HepG2 (cell line): ENCODE measurements around the gene IRF1. TPM values are rescaled to one million over a fixed set of nuclear protein-coding genes. Genes with fewer than 3 reads are reported as not detected.

Experiments used
- ARNT ChIP-seq: fragments of 450-650 bp; IDR thresholded peaks from 2 replicates; pipeline ENCODE4 v1.6.1; 2017
- HOMEZ ChIP-seq: IDR thresholded peaks from 2 replicates; pipeline ENCODE4 v1.6.1; 2016; ENCODE audit warnings: low read depth
- LRRFIP1 ChIP-seq: sonication (generic); formaldehyde crosslinking; conservative IDR thresholded peaks from 2 replicates; pipeline ENCODE4 v1.4.0; 2020; ENCODE audit warnings: missing genetic modification reagents
- MXI1 ChIP-seq: IDR thresholded peaks from 3 replicates; pipeline ENCODE4 v1.6.1; 2012; ENCODE audit warnings: low read depth, low read length, inconsistent platforms, borderline replicate concordance
- NFE2L2 ChIP-seq: fragments of 150-350 bp; IDR thresholded peaks from 2 replicates; pipeline ENCODE4 v1.6.1; 2014; ENCODE audit warnings: low read length
- RNF219 ChIP-seq: sonication (generic); formaldehyde crosslinking; IDR thresholded peaks from 2 replicates; pipeline ENCODE4 v1.5.0; 2020; ENCODE audit warnings: mild to moderate bottlenecking, missing genetic modification reagents
- SAP130 ChIP-seq: IDR thresholded peaks from 2 replicates; pipeline ENCODE4 v1.6.1; 2016; ENCODE audit warnings: low read depth
- SNAPC2 ChIP-seq: sonication (generic); formaldehyde crosslinking; IDR thresholded peaks from 2 replicates; pipeline ENCODE4 v1.8.1; 2022; ENCODE audit warnings: mild to moderate bottlenecking, missing genetic modification reagents
- SNAPC4 ChIP-seq: sonication (generic); formaldehyde crosslinking; IDR thresholded peaks from 2 replicates; pipeline ENCODE4 v1.4.0; 2020; ENCODE audit warnings: mild to moderate bottlenecking, missing genetic modification reagents
- THAP7 ChIP-seq: sonication (generic); formaldehyde crosslinking; IDR thresholded peaks from 2 replicates; pipeline ENCODE4 v1.8.1; 2023; ENCODE audit warnings: mild to moderate bottlenecking, missing genetic modification reagents
- TOE1 ChIP-seq: sonication (generic); formaldehyde crosslinking; IDR thresholded peaks from 2 replicates; pipeline ENCODE4 v1.4.0; 2020; ENCODE audit warnings: mild to moderate bottlenecking, missing genetic modification reagents
- UBTF ChIP-seq: sonication (generic); formaldehyde crosslinking; IDR thresholded peaks from 2 replicates; pipeline ENCODE4 v1.4.0; 2020; ENCODE audit warnings: mild to moderate bottlenecking, missing genetic modification reagents
- ZBTB38 ChIP-seq: sonication (generic); formaldehyde crosslinking; IDR thresholded peaks from 2 replicates; pipeline ENCODE4 v1.5.1; 2020; ENCODE audit warnings: mild to moderate bottlenecking, missing genetic modification reagents
- ZNF20 ChIP-seq: sonication (generic); formaldehyde crosslinking; IDR thresholded peaks from 2 replicates; pipeline ENCODE4 v1.4.0; 2020; ENCODE audit warnings: mild to moderate bottlenecking, moderate library complexity, missing genetic modification reagents
- ZNF225 ChIP-seq: sonication (generic); formaldehyde crosslinking; IDR thresholded peaks from 2 replicates; pipeline ENCODE4 v1.4.0; 2020; ENCODE audit warnings: mild to moderate bottlenecking, missing genetic modification reagents
- ZNF333 ChIP-seq: sonication (generic); formaldehyde crosslinking; IDR thresholded peaks from 2 replicates; pipeline ENCODE4 v1.4.0; 2020; ENCODE audit warnings: mild to moderate bottlenecking, missing genetic modification reagents, borderline replicate concordance
- polyA plus RNA-seq, 8 experiments: library from polyadenylated mRNA; depleted of rRNA in 3 of 8; stranded (reverse) in 7 of 8; unstranded in 1 of 8; fragments of >200 nt; fragmentation: Illumina TruSeq in 4 of 8; extraction: Trizol in 4 of 8; gene quantifications; 2 replicates each; pipeline versions ENCODE4 v1.2.1 to v1.2.3, GENCODE V29; 2011 to 2016; ENCODE audit warnings: low read depth in 4 of 8, missing spikeins in 1 of 8, mixed read lengths in 1 of 8; ENCODE audit not compliant: insufficient read depth in 1 of 8
- total RNA-seq, 5 experiments: library from RNA; depleted of rRNA; stranded (reverse); fragments of >200 nt; fragmentation: Illumina TruSeq; extraction: Trizol; gene quantifications; 2 replicates each; pipeline ENCODE4 v1.2.3, GENCODE V29; 2016; ENCODE audit warnings: low read depth in 1 of 5

Gene IRF1
- total and polyA plus RNA-seq, 2 of the 13 experiments (the other 11 are each of a cell fraction or from before 2014, with no cell fraction given) = 4.1 to 8.8 TPM

GRCh38 chr5:132539716-132540115 lies 49.1 kb upstream of the IRF1 start (continued):
- TF ChIP-seq SNAPC4 (CRISPR knock-in tag) (no peak), ZBTB38 (CRISPR knock-in tag) (no peak), THAP7 (no peak), MXI1 (peak; percentile 89; the same call in 2 of the 3 replicates), UBTF (CRISPR knock-in tag) (no peak), RNF219 (no peak), ZNF225 (CRISPR knock-in tag) (no peak), SNAPC2 (CRISPR knock-in tag) (no peak), ZNF333 (CRISPR knock-in tag) (no peak), LRRFIP1 (CRISPR knock-in tag) (no peak), TOE1 (CRISPR knock-in tag) (no peak), ZNF20 (no peak), NFE2L2 (no peak), HOMEZ (peak; percentile 23; the same call in 1 of the 2 replicates), SAP130 (peak; percentile 74), ARNT (no peak)
